KMS-11 (cell line): Measurements from ENCODE around the gene LITAF.

Experiments used
- H2AFZ ChIP-seq: fragments of 200-600 bp; sonication (generic); 2 replicates; pipeline ENCODE4 v1.6.1; 2016; ENCODE audit warnings: antibody characterized with exemption, mixed run types, low read depth
- H3K27ac ChIP-seq: fragments of 200-600 bp; sonication (generic); 2 replicates; pipeline ENCODE4 v1.6.1; 2016; ENCODE audit warnings: mild to moderate bottlenecking, mixed run types
- H3K27me3 ChIP-seq: fragments of 200-600 bp; sonication (generic); 2 replicates; pipeline ENCODE4 v1.6.1; 2017; ENCODE audit warnings: mild to moderate bottlenecking, low read depth, mixed run types, moderate library complexity; ENCODE audit not compliant: insufficient read depth
- H3K36me3 ChIP-seq: fragments of 200-600 bp; sonication (generic); 2 replicates; pipeline ENCODE4 v1.6.1; 2017; ENCODE audit warnings: mild to moderate bottlenecking, mixed run types; ENCODE audit not compliant: insufficient read depth
- H3K4me1 ChIP-seq: fragments of 200-600 bp; sonication (generic); 2 replicates; pipeline ENCODE4 v1.6.1; 2016; ENCODE audit warnings: mild to moderate bottlenecking, low read depth, mixed run types; ENCODE audit not compliant: poor library complexity, severe bottlenecking
- H3K4me2 ChIP-seq: fragments of 200-600 bp; sonication (generic); 2 replicates; pipeline ENCODE4 v1.7.0; 2016; ENCODE audit warnings: mild to moderate bottlenecking, mixed run types
- H3K4me3 ChIP-seq: fragments of 200-600 bp; sonication (generic); IDR thresholded peaks from 2 replicates; pipeline ENCODE4 v1.6.1; 2017; ENCODE audit warnings: low read depth, low read length, mixed read lengths; ENCODE audit not compliant: insufficient read depth
- H3K79me2 ChIP-seq: fragments of 200-600 bp; sonication (generic); 2 replicates; pipeline ENCODE4 v1.6.1; 2016; ENCODE audit warnings: low read depth, mixed run types; ENCODE audit not compliant: insufficient read depth
- H3K9ac ChIP-seq: fragments of 200-600 bp; sonication (generic); 2 replicates; pipeline ENCODE4 v1.6.1; 2016; ENCODE audit warnings: mild to moderate bottlenecking, mixed run types
- H4K20me1 ChIP-seq: fragments of 200-600 bp; sonication (generic); 2 replicates; pipeline ENCODE4 v1.6.1; 2016; ENCODE audit warnings: mild to moderate bottlenecking, mixed run types; ENCODE audit not compliant: insufficient read depth
- TF ChIP-seq, protein P1 (sequence below): fragments of 200-600 bp; sonication (generic); conservative IDR thresholded peaks from 2 replicates; pipeline ENCODE4 v1.6.1; 2017; ENCODE audit warnings: low read depth, mild to moderate bottlenecking, antibody characterized with exemption, low read length, moderate library complexity, mixed read lengths

Gene LITAF

DNA sequence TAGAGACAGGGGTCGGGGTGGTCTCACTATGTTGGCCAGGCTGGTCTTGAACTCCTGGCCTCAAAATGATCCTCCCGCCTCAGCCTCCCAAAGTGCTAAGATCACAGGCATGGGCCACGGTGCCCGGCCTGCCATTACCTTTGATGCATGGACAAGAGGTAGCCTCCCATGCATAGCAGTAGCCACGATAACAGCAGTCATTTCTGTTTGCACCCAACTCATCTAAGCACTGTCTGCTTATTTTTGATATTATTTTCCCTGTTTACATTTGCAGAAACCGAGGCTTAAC is 44.0 kb upstream of the LITAF start:
- Histone ChIP-seq H3K4me2 (no peak overlapping the region), H3K27ac (no peak overlapping the region), H3K27me3 (no peaks in the 10 kb centered on the region), H3K36me3 (no peaks in the 10 kb centered on the region), H2AFZ (no peak overlapping the region), H4K20me1 (no peaks in the 10 kb centered on the region), H3K79me2 (no peaks in the 10 kb centered on the region), H3K9ac (no peak overlapping the region), H3K4me3 (no peak overlapping the region), H3K4me1 (no peaks in the 10 kb centered on the region)
- TF ChIP-seq, protein P1, sequence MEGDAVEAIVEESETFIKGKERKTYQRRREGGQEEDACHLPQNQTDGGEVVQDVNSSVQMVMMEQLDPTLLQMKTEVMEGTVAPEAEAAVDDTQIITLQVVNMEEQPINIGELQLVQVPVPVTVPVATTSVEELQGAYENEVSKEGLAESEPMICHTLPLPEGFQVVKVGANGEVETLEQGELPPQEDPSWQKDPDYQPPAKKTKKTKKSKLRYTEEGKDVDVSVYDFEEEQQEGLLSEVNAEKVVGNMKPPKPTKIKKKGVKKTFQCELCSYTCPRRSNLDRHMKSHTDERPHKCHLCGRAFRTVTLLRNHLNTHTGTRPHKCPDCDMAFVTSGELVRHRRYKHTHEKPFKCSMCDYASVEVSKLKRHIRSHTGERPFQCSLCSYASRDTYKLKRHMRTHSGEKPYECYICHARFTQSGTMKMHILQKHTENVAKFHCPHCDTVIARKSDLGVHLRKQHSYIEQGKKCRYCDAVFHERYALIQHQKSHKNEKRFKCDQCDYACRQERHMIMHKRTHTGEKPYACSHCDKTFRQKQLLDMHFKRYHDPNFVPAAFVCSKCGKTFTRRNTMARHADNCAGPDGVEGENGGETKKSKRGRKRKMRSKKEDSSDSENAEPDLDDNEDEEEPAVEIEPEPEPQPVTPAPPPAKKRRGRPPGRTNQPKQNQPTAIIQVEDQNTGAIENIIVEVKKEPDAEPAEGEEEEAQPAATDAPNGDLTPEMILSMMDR, result no peak

- H2AFZ ChIP-seq, result no peak overlapping the region
- no peaks in the 10 kb centered on the region for H4K20me1 ChIP-seq
- TF ChIP-seq, protein P1, result no peak
- H3K9ac ChIP-seq, result no peak overlapping the region
- no peak overlapping the region for H3K27ac ChIP-seq
- H3K36me3 ChIP-seq, result no peaks in the 10 kb centered on the region
- H3K4me2 ChIP-seq, result no peak overlapping the region
- no peaks in the 10 kb centered on the region for H3K27me3 ChIP-seq
- no peaks in the 10 kb centered on the region for H3K79me2 ChIP-seq
- no peak overlapping the region for H3K4me3 ChIP-seq
- no peaks in the 10 kb centered on the region for H3K4me1 ChIP-seq
Observed at GRCh38 chr16:11630046-11630767, 43.5 kb upstream of the LITAF start.

GRCh38 chr16:11629071-11630030 is 42.6 kb upstream of the LITAF start:
- H2AFZ ChIP-seq, result no peak overlapping the region
- no peaks in the 10 kb centered on the region for H3K27me3 ChIP-seq
- no peak overlapping the region for H3K27ac ChIP-seq
- TF ChIP-seq, protein P1, result no peak
- H3K4me2 ChIP-seq, result no peak overlapping the region
- H3K4me1 ChIP-seq, result no peaks in the 10 kb centered on the region
- H4K20me1 ChIP-seq, result no peaks in the 10 kb centered on the region
- no peaks in the 10 kb centered on the region for H3K36me3 ChIP-seq
- H3K9ac ChIP-seq, result no peak overlapping the region
- no peaks in the 10 kb centered on the region for H3K79me2 ChIP-seq
- H3K4me3 ChIP-seq, result no peak overlapping the region

- H3K27me3 ChIP-seq, result no peaks in the 10 kb centered on the region
- H3K36me3 ChIP-seq, result no peaks in the 10 kb centered on the region
- H3K79me2 ChIP-seq, result no peaks in the 10 kb centered on the region
- H3K27ac ChIP-seq, result no peak overlapping the region
- no peak overlapping the region for H2AFZ ChIP-seq
- no peaks in the 10 kb centered on the region for H4K20me1 ChIP-seq
- no peaks in the 10 kb centered on the region for H3K4me1 ChIP-seq
- H3K9ac ChIP-seq, result no peak overlapping the region
- H3K4me3 ChIP-seq, result no peak overlapping the region
- TF ChIP-seq, protein P1, result no peak
- no peak overlapping the region for H3K4me2 ChIP-seq
Observed at GRCh38 chr16:11627822-11628457, 41.2 kb upstream of the LITAF start.
